ENCODE data around the gene ZDHHC7.
"Not testable (repeated sequence)": the region's sequence is repeated elsewhere in the genome, so short reads cannot be mapped to it uniquely, and the experiment has no call there.

Gene ZDHHC7

DNA sequence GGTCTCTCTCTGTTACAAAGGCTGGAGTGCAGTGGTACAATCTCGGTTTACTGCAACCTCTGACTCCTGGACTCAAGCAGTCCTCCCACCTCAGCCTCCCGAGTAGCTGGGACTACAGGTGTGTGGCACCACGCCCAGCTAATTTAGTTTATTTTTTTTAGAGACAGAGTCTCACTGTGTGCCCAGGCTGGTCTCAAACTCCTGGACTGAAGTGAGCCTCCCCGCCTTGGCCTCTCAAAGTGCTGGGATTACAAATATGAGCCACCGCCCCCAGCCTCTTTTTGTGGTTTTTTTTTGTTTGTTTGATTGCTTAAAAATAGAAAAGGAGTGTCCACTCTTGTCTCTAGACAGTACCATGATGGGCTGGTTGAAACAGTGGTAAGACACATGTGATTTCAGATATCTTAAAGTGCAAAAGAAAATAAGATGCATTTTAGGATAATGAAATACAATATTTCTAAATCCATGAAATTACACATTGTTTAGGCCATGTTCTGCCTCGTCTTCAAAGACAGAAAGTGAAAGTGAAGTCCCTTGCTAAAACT is 43.7 kb upstream of the ZDHHC7 start:
- H3K4me3 ChIP-seq (ENCODE audit: low read depth, low read length): peak overlapping the region; percentile 50
- DNase-seq (ENCODE audit: low read depth): no peak
- TF ChIP-seq, protein P1, sequence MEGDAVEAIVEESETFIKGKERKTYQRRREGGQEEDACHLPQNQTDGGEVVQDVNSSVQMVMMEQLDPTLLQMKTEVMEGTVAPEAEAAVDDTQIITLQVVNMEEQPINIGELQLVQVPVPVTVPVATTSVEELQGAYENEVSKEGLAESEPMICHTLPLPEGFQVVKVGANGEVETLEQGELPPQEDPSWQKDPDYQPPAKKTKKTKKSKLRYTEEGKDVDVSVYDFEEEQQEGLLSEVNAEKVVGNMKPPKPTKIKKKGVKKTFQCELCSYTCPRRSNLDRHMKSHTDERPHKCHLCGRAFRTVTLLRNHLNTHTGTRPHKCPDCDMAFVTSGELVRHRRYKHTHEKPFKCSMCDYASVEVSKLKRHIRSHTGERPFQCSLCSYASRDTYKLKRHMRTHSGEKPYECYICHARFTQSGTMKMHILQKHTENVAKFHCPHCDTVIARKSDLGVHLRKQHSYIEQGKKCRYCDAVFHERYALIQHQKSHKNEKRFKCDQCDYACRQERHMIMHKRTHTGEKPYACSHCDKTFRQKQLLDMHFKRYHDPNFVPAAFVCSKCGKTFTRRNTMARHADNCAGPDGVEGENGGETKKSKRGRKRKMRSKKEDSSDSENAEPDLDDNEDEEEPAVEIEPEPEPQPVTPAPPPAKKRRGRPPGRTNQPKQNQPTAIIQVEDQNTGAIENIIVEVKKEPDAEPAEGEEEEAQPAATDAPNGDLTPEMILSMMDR (conservative IDR thresholded peaks at IDR 0.05; ENCODE audit: low read depth, low read length): no peak

DNA sequence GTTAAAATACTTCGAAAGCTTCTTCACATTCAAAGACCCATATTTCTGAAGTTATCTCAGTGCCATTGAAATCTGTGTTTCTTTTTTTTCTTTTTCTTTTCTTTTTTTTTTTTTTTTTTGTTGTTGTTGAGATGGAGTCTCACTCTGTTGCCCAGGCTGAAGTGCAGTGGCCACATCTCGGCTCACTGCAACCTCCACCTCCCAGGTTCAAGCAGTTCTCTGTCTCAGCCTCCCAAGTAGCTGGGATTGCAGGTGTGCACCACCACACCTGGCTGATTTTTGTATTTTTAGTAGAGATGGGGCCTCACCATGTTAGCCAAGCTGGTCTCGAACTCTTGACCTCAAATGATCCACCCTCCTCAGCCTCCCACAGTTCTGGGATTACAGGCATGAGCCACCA is 43.0 kb upstream of the ZDHHC7 start:
- not testable (repeated sequence) for DNase-seq (ENCODE audit: low read depth); H3K4me3 ChIP-seq (ENCODE audit: low read depth, low read length)

DNA sequence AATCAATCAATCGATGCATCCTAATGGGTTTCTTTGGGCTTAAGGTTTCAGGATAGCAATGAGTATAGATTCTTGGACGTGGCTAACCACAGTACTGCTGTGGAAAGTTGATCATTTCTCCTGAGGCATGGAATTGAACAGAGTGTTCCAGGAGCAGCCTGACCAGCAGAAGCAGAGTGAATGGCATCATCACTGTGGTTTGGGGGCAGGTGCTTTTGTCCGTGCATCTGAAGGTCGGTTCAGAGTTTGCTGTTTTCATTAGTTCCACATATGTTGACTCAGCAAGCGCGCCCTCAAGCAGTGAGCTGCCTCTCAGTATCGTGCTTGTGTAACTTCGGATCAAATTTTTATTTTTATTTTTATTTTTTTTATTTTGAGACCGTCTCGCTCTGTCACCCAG is 41.2 kb upstream of the ZDHHC7 start:
- DNase-seq (ENCODE audit: low read depth): peak; percentile 77
- TF ChIP-seq, protein P1 (conservative IDR thresholded peaks at IDR 0.05; ENCODE audit: low read depth, low read length): no peak
- H3K4me3 ChIP-seq (ENCODE audit: low read depth, low read length): no peak overlapping the region

DNA sequence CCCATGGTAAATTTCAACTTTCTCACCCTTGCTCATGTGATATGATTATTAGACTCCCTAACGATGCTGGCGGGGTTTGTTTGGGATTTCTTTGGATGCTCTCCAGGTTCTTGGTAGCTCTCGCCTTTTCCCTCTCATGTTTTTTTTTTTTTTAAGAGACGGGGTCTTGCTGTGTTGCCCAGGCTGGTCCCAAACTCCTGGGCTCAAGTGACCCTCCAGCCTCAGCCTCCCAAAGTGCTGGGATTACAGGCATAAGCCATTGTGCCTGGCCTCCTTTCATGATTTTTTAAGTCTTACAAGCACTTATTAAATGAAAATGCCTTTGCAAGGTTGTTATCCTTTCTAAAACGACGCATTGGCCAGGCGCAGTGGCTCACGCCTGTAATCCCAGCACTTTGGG is 40.3 kb upstream of the ZDHHC7 start:
- TF ChIP-seq, protein P1 (conservative IDR thresholded peaks at IDR 0.05; ENCODE audit: low read depth, low read length): no peak
- DNase-seq (ENCODE audit: low read depth): no peak

DNA sequence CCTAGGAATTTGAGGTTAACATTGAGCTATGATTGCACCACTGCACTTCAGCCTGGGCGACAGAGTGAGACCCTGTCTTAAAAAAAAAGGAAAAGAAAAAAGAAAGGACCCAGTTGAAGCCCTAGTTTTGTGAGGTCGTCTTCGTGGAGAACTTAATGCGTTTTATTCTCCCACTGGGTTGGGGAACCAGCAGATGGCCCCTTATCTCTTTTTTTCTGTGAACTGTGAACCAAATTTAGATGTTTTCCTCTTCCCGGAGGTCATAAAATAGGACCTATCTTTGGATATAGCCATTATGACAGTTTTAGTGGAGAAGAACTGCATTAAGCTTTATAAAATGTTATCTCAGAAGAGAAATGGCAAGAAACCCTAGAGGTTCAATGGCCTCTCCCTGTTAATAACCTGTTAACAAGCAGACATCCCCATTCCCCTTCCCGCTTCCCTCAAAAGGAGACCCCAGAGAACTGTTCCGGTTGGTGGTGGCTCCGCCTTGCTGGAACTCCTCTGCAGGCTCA is 39.8 kb upstream of the ZDHHC7 start:
- DNase-seq (ENCODE audit: low read depth): no peak
- TF ChIP-seq, protein P1 (conservative IDR thresholded peaks at IDR 0.05; ENCODE audit: low read depth, low read length): no peak
- H3K4me3 ChIP-seq (ENCODE audit: low read depth, low read length): no peak overlapping the region

More for the DNA sequence above, 40.3 kb upstream of the ZDHHC7 start:
- H3K4me3 ChIP-seq (ENCODE audit: low read depth, low read length): no peak overlapping the region

DNA sequence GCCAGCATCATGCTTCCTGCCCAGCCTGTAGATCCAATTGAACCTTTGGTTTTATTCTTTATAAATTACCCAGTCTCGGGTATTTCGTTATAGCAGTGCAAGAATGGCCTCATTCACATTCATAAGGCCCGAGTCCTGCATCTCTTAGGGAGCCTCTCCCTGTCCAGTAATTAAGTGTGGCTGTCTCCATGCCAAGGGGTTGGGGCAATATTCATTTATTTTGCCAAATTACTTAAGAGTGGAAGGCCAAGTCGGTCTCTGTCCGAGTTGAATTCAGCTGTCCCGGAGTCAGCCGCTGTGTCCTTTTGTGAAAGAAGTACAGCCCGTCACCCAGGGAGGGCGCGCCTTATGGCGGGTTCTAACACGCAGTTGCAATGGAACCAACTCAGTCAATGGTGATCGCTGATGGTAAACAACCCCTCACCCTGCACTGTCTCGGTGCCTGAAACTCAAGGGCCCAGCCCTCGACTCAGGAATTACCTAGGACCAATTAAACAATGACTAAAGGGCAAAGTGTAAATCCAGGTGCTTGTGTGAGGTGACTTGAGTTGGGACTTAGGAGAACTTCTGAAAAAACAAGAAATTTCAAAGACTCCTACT is 38.5 kb upstream of the ZDHHC7 start:
- TF ChIP-seq, protein P1 (conservative IDR thresholded peaks at IDR 0.05; ENCODE audit: low read depth, low read length): no peak
- H3K4me3 ChIP-seq (ENCODE audit: low read depth, low read length): no peak overlapping the region
- no peak for DNase-seq (ENCODE audit: low read depth)

DNA sequence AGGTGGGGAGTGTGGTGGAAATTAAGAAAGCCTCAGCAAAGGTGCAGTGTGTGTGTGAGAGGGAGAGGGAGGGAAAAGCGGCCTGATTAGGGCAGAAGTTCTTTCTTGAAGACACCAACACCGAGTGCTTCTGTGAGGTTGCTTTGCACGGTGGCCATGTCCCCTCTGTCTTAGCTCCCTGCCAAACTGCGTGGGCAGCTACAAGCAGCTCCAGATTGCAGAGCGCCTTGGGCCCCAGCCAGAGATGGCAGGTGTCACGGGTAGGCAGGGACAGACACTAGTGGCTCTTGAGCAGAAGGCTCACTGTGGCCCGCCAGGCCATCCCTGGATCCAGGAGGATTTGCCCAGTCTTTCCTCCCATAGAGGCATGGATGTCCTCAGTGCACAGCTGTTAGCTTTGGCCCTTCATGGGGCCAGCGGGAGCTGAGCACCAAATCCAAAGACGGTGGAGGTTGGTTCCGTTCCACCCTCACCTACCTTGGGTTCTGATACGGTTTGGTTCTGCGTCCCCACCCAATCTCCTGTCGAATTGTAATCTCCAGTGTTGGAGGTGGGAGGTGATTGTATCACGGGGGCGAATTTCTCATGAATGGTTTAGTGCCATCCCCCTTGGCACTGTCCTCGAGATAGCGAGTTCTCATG is 37.7 kb upstream of the ZDHHC7 start:
- TF ChIP-seq, protein P1 (conservative IDR thresholded peaks at IDR 0.05; ENCODE audit: low read depth, low read length): no peak
- DNase-seq (ENCODE audit: low read depth): no peak
- H3K4me3 ChIP-seq (ENCODE audit: low read depth, low read length): no peak overlapping the region
